Measurements from ENCODE around the gene TRIM23. TPM values are rescaled to one million over a fixed set of nuclear protein-coding genes. Genes with fewer than 3 reads are reported as not detected.
"Not testable (repeated sequence)": the region's sequence is repeated elsewhere in the genome, so short reads cannot be mapped to it uniquely, and the experiment has no call there.

Gene TRIM23
- 19.2 and 28.8 TPM in 2 replicates for total RNA-seq

GRCh38 chr5:65624025-65624570 lies at the start of gene TRIM23:
Gene TRIM23 (minus strand): TSS chr5:65624333. CDS start chr5:65624274, 59 bp downstream.
- peak; percentile 95 for DNase-seq (ENCODE audit: low read depth in 2 of 2)

- peak; percentile 2 to 61 for DNase-seq (ENCODE audit: low read depth in 2 of 2)
Observed at GRCh38 chr5:65672796-65673195, 48.7 kb upstream of the TRIM23 start.

GRCh38 chr5:65668696-65669095 lies 44.6 kb upstream of the TRIM23 start:
- DNase-seq (ENCODE audit: low read depth in 2 of 2): no peak

GRCh38 chr5:65663804-65664521 lies 39.8 kb upstream of the TRIM23 start:
- peak; percentile 2 to 4 for DNase-seq (ENCODE audit: low read depth in 2 of 2)

- no peak for DNase-seq (ENCODE audit: low read depth in 2 of 2)
Observed at GRCh38 chr5:65654713-65655112, 30.6 kb upstream of the TRIM23 start.

GRCh38 chr5:65651144-65651543 lies 27.0 kb upstream of the TRIM23 start:
- no peak for DNase-seq (ENCODE audit: low read depth in 2 of 2)

GRCh38 chr5:65647941-65648340 lies 23.8 kb upstream of the TRIM23 start:
- no peak for DNase-seq (ENCODE audit: low read depth in 2 of 2)

- no peak for DNase-seq (ENCODE audit: low read depth in 2 of 2)
Observed at GRCh38 chr5:65646938-65647337, 22.8 kb upstream of the TRIM23 start.

GRCh38 chr5:65640240-65640639 lies 16.1 kb upstream of the TRIM23 start:
- DNase-seq (ENCODE audit: low read depth in 2 of 2): no peak

GRCh38 chr5:65630981-65631380 lies 6.8 kb upstream of the TRIM23 start:
- DNase-seq (ENCODE audit: low read depth in 2 of 2): no peak

- peak in 1 of 2 donors; percentile 40 for DNase-seq (ENCODE audit: low read depth in 2 of 2)
Observed at GRCh38 chr5:65625743-65626142, 1.6 kb upstream of the TRIM23 start.

GRCh38 chr5:65624571-65625555 lies 730 bp upstream of the TRIM23 start, which contains the start of the genes SHLD3 and TRAPPC13:
Gene SHLD3 (plus strand): TSS chr5:65625027. CDS start chr5:65629588, 4,561 bp downstream.
Gene TRAPPC13 (plus strand): TSS chr5:65625027. CDS start chr5:65625061, 34 bp downstream.
- peak; percentile 89 to 90 for DNase-seq (ENCODE audit: low read depth in 2 of 2)

GRCh38 chr5:65623482-65623881 lies 651 bp downstream of the TRIM23 start:
- DNase-seq (ENCODE audit: low read depth in 2 of 2): peak; percentile 6 to 11

GRCh38 chr5:65621961-65622360 lies 2.2 kb downstream of the TRIM23 start:
- DNase-seq (ENCODE audit: low read depth in 2 of 2): not testable (repeated sequence)

- DNase-seq (ENCODE audit: low read depth in 2 of 2): no peak
Observed at GRCh38 chr5:65620021-65620420, 4.1 kb downstream of the TRIM23 start.

- no peak for DNase-seq (ENCODE audit: low read depth in 2 of 2)
Observed at GRCh38 chr5:65612298-65612907, 11.7 kb downstream of the TRIM23 start.

- no peak for DNase-seq (ENCODE audit: low read depth in 2 of 2)
Observed at GRCh38 chr5:65611524-65611923, 12.6 kb downstream of the TRIM23 start.

- DNase-seq (ENCODE audit: low read depth in 2 of 2): not testable (repeated sequence)
Observed at GRCh38 chr5:65601761-65602160, 22.4 kb downstream of the TRIM23 start.

GRCh38 chr5:65588694-65589093 lies 35.4 kb downstream of the TRIM23 start:
- DNase-seq (ENCODE audit: low read depth in 2 of 2): peak; percentile 1 to 3

GRCh38 chr5:65577141-65577540 lies 47.0 kb downstream of the TRIM23 start:
- DNase-seq (ENCODE audit: low read depth in 2 of 2): no peak

GRCh38 chr5:65570598-65571226 lies 53.4 kb downstream of the TRIM23 start:
- DNase-seq (ENCODE audit: low read depth in 2 of 2): no peak

All from lung microvascular endothelial cell (primary cell).